WI38 (cell line): Measurements from ENCODE around the gene NDUFC2.

Experiments
- H3K4me3 ChIP-seq: 2 replicates; pipeline ENCODE4 v1.5.1; 2011; ENCODE audit warnings: low read depth, mild to moderate bottlenecking, control low read depth, low read length
- CTCF ChIP-seq: IDR thresholded peaks from 2 replicates; pipeline ENCODE4 v1.5.1; 2012; ENCODE audit warnings: low read depth, mild to moderate bottlenecking, control low read depth, low read length

Gene NDUFC2

DNA sequence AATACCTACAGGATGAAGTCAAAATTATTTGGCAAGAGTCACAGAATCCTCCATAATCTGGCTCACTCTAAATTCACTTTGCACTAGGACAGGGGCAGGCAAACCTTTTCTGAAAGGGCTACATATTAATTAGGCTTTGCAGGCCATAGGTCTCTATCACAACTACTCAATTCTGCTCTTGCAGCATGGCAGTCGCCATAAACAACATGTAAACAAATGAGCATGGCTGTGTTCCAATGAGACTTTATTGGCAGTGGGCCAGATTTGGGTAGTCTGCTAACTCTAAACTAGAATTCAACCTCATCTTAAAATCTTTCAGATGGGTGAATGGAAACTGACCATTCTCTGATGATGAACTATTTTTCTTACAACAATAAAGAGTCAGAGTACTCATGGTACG lies 10.2 kb downstream of the NDUFC2 start:
- H3K4me3 ChIP-seq = no peak overlapping the region
- TF ChIP-seq CTCF = no peak

DNA sequence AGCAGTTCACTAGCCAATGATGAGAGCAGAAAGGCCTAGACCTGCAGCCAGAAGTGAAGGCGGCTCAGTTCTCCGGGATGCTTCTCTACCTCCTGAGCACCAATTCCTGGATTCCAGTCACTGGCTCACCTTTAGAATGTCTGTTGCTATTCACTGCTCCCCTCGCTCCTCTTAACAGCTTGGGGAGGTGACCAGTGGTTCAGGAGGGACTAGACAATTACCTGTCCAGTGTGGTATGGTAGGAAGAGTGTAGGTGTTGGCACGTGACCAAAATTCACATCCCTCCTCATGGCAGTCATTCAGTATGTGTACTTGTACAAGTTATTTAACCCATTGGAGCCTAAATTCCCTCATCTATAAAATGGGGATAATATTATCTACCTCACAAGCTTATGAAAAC lies 12.0 kb downstream of the NDUFC2 start:
- no peak for TF ChIP-seq CTCF
- no peak overlapping the region for H3K4me3 ChIP-seq

DNA sequence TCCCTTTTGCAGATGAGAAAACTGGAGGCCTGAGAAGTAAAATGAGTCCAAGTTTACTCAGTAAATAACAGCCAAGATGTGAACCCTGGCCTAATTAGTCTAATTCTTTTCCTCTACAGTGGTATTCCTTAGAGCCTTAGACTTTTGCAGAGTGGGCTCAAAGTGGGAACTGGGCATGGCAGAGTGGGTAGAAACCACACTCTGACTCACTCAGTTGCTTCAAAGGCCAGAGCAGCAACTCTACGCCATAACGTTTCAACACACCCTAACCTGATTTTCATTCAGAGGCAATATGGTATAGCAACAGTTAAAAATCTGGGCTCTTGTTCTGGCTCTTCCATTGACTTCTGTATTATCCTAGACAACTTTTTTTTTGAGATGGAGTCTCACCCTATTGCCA lies 13.2 kb downstream of the NDUFC2 start:
- no peak for TF ChIP-seq CTCF
- H3K4me3 ChIP-seq = no peak overlapping the region

DNA sequence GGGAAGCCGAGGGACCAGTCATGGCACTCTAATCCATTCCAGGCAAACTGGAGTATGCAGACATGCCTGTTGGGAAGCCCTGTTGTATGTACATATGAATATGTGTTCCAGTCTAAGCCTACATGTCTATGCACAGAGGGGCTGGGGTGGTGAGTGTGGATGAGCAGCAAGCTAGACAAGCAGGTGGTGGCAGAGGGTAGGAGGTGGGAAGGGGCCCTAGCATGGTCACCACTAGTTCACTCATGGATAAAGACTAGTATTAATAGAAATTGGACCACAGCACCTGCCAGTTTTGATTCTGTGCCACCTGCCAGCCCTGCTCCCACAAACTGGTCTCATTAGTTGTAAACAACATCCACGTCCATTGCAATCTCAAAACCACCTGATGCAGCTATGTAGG lies 14.5 kb downstream of the NDUFC2 start:
- TF ChIP-seq CTCF = no peak
- no peak overlapping the region for H3K4me3 ChIP-seq

- no peak for TF ChIP-seq CTCF
- H3K4me3 ChIP-seq = no peak within 1 kb of the TSS
Measured at GRCh38 chr11:78063440-78064181, 16.1 kb downstream of the NDUFC2 start, which contains the start of gene THRSP. THRSP (plus strand) TSS chr11:78063861; CDS start chr11:78063882, 21 bp downstream.

GRCh38 chr11:78062671-78063070 lies 17.0 kb downstream of the NDUFC2 start:
- H3K4me3 ChIP-seq = no peak overlapping the region
- TF ChIP-seq CTCF = no peak

GRCh38 chr11:78061921-78062311 lies 17.7 kb downstream of the NDUFC2 start:
- no peak for TF ChIP-seq CTCF
- no peak overlapping the region for H3K4me3 ChIP-seq
